ENCODE measurements around the gene OLFML1.

Gene OLFML1

DNA sequence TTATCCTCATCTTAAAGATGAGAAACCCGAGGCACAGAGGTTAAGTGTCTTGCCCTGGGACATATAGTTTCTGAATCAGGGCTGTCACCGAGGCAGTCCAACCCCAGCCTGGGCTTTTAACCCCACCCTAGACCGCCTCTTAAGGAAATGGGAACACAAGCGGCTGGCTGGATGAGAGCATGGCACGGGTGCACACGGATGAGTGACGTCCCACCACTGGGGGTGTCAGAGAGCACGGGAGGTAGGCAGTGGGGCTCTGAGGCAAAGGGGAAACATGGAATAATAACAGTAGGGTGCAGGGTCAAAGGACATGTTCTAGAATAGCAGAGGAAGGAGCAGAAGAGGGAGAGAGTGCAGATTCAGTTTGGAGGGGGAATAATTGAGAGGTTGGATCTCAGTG lies 50.8 kb downstream of the OLFML1 start:
- CTCF ChIA-PET = no interaction called here
- no peak for TF ChIP-seq FOXK2 (IDR thresholded peaks at IDR 0.05)
- TF ChIP-seq, protein P1, sequence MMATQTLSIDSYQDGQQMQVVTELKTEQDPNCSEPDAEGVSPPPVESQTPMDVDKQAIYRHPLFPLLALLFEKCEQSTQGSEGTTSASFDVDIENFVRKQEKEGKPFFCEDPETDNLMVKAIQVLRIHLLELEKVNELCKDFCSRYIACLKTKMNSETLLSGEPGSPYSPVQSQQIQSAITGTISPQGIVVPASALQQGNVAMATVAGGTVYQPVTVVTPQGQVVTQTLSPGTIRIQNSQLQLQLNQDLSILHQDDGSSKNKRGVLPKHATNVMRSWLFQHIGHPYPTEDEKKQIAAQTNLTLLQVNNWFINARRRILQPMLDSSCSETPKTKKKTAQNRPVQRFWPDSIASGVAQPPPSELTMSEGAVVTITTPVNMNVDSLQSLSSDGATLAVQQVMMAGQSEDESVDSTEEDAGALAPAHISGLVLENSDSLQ (IDR thresholded peaks at IDR 0.05) = peak; percentile 74
- peak; percentile 51 for DNase-seq (ENCODE audit: extremely low spot score)
- POLR2A ChIA-PET = no interaction called here

DNA sequence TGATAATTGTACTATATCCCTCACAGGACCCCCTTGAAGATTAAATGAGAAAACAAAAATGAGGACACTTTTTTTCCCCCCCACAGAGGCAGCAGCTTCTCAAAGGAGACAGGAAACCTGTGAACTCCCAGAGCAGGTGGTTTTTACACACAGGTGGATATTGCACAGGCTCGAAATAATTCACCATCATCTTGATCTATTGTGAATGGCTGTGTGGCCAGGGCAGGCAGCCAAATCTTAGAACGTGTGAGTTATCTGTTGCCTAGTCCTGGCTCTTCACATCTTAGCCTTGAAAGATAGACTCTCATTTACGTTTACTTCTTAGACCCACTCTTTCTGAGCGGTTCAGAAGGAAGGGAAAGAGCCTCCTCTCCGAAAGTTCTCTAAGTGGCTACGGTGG lies 52.0 kb downstream of the OLFML1 start:
- ChIA-PET POLR2A (no interaction called here), CTCF (no interaction called here)
- no peak for DNase-seq (ENCODE audit: extremely low spot score)
- TF ChIP-seq LEF1 (IDR thresholded peaks at IDR 0.05; ENCODE audit: borderline replicate concordance) = no peak
- TF ChIP-seq HDGF (IDR thresholded peaks at IDR 0.05; ENCODE audit: borderline replicate concordance) = no peak
- TF ChIP-seq BHLHE40 (IDR thresholded peaks at IDR 0.05; ENCODE audit: borderline replicate concordance) = no peak
- TF ChIP-seq TARDBP (IDR thresholded peaks at IDR 0.05) = no peak
- no peak for TF ChIP-seq ELF4 (IDR thresholded peaks at IDR 0.05)
- no peak for TF ChIP-seq L3MBTL2 (conservative IDR thresholded peaks at IDR 0.05)
- no peak for TF ChIP-seq SUZ12 (IDR thresholded peaks at IDR 0.05)
- no peak for TF ChIP-seq ARNT (IDR thresholded peaks at IDR 0.05)

DNA sequence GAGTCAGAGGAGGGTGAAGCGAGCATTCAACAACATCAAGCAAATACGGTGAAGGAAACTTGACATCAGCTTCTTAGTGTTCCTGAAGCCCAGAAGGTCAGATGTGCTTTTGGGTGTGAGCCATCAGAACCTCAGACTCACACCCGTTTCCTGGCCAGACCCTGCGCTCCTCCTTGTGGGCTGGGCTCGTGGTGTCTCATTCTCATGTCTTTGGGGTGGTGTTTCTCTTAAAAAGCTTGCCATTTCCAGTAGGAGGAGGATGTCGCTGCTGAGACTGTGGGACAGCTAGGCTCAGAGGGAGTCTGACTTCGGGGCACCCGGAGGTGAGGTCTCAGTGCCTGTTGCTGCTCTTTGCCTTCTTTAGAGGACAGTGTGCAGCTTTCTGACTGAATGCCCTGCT lies 52.7 kb downstream of the OLFML1 start:
- POLR2A ChIA-PET = no interaction called here

DNA sequence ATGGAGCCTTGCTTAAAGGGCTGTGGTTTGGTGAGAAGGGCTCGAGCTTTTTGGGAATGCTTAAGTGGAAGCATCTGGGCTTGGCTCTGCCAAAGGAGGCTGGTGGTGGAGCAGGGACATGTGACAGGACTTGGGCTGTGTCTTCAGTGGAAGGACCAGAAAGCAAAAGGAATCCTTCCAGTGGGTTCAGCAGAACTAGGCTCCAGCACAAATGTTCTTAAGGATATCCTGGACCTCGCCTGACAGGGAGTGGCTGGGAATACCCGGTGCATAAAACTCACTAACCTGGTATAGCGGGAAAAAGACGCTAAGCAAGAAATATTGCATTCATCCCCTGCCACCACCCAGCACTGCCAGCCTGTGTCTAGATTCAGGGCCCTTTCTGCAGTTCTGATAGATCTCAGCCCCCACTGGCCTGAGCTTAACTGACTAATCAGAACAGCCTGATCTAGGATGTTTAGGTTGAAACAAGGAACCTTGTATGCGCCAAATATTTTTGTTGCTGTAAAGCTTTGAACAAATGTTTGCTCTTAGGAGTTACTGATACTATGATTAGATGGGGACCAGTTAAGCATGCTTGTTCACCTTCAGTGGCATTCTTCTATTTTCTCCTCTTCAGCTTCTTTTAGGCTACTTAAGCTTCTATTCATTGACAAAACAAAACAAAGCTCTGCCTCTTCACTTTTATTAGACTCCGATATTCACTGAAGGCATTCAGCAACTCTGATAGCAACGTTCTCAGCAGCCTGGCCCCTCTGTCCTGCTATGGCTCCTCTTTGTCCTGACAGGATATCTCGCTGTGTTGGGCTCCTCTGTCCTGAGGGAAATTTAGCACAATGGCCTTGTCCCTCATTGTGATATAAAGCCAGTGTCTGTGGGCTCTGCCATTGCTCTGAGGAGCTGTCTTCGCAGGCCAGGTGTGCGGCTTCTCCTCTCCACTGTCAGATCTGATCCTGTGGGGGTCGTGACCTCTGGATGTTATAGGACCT lies 53.5 kb downstream of the OLFML1 start:
- ChIA-PET POLR2A (no interaction called here), CTCF (interaction anchor here (0.8 kb wide), 2 partner anchors 10 to 11 kb away, joined by 3 to 4 read pairs; no protein-coding TSS in a partner anchor)
- no peak for TF ChIP-seq NFRKB (IDR thresholded peaks at IDR 0.05)
- TF ChIP-seq ARNT (IDR thresholded peaks at IDR 0.05) = no peak
- TF ChIP-seq FOXA1 (IDR thresholded peaks at IDR 0.05) = no peak
- TF ChIP-seq SP1 (IDR thresholded peaks at IDR 0.05) = no peak
- TF ChIP-seq SUZ12 (IDR thresholded peaks at IDR 0.05) = no peak
- TF ChIP-seq ZNF384 (IDR thresholded peaks at IDR 0.05) = no peak
- TF ChIP-seq FOXM1 (IDR thresholded peaks at IDR 0.05; ENCODE audit: borderline replicate concordance) = no peak
- no peak for TF ChIP-seq FOXK2 (IDR thresholded peaks at IDR 0.05)
- no peak for TF ChIP-seq ELF4 (IDR thresholded peaks at IDR 0.05)
- TF ChIP-seq BHLHE40 (IDR thresholded peaks at IDR 0.05; ENCODE audit: borderline replicate concordance) = no peak
- TF ChIP-seq L3MBTL2 (conservative IDR thresholded peaks at IDR 0.05) = no peak
- TF ChIP-seq LEF1 (IDR thresholded peaks at IDR 0.05; ENCODE audit: borderline replicate concordance) = no peak
- TF ChIP-seq TARDBP (IDR thresholded peaks at IDR 0.05) = no peak
- TF ChIP-seq, protein P1 (IDR thresholded peaks at IDR 0.05) = no peak
- no peak for TF ChIP-seq HDGF (IDR thresholded peaks at IDR 0.05; ENCODE audit: borderline replicate concordance)
- TF ChIP-seq CTBP1 (IDR thresholded peaks at IDR 0.05; ENCODE audit: borderline replicate concordance) = no peak
- DNase-seq (ENCODE audit: extremely low spot score) = no peak

More for the DNA sequence above, 52.7 kb downstream of the OLFML1 start:
- CTCF ChIA-PET = interaction anchor here (0.8 kb wide), 1 partner anchor 12 kb away, joined by 4 read pairs; no protein-coding TSS in a partner anchor
- DNase-seq (ENCODE audit: extremely low spot score) = no peak
- TF ChIP-seq SUZ12 (IDR thresholded peaks at IDR 0.05) = no peak
- TF ChIP-seq FOXA1 (IDR thresholded peaks at IDR 0.05) = no peak
- no peak for TF ChIP-seq LEF1 (IDR thresholded peaks at IDR 0.05; ENCODE audit: borderline replicate concordance)
- TF ChIP-seq SP1 (IDR thresholded peaks at IDR 0.05) = no peak
- no peak for TF ChIP-seq ELF4 (IDR thresholded peaks at IDR 0.05)
- TF ChIP-seq BHLHE40 (IDR thresholded peaks at IDR 0.05; ENCODE audit: borderline replicate concordance) = no peak
- no peak for TF ChIP-seq TARDBP (IDR thresholded peaks at IDR 0.05)
- no peak for TF ChIP-seq HDGF (IDR thresholded peaks at IDR 0.05; ENCODE audit: borderline replicate concordance)
- TF ChIP-seq, protein P1 (IDR thresholded peaks at IDR 0.05) = no peak
- no peak for TF ChIP-seq CTBP1 (IDR thresholded peaks at IDR 0.05; ENCODE audit: borderline replicate concordance)
- no peak for TF ChIP-seq NFRKB (IDR thresholded peaks at IDR 0.05)

DNA sequence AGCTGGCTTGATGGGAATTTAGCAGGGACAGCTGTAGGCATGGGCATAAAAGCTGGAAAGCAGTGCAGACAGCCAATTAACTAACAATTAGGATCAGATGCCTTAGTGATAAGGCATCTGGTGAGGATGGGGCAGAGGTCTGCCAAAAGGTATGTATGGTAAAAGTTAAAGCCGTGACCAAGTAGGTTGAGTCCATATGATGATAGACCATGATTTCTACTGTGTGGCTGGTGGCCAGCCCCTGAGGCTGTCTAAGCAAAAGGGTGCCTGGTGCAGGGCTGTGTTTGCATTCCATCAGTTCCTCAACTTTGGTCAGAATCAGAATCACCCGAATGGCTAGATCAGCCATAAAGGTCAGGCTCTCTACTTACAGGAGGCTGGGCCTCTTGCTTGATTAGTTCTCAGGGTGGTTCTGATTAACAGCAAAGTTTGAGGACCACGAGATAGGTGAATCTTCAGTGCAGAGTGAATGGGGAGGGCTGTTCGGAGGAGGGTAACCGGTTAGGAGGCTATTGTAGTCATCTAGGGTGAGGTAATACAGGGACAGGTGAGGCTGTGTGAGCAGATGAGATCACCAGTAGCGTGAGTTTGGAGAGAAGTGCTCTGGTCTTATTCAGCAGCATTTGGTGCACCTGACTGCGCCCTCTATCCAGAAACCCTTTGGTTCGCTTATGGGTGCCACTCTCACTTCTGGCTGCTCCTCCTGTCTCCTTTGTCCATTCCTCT lies 55.7 kb downstream of the OLFML1 start:
- ChIA-PET POLR2A (no interaction called here), CTCF (no interaction called here)
- no peak for DNase-seq (ENCODE audit: extremely low spot score)
- no peak for TF ChIP-seq FOXK2 (IDR thresholded peaks at IDR 0.05)
- no peak for TF ChIP-seq NFRKB (IDR thresholded peaks at IDR 0.05)
- TF ChIP-seq ARNT (IDR thresholded peaks at IDR 0.05) = no peak
- TF ChIP-seq BHLHE40 (IDR thresholded peaks at IDR 0.05; ENCODE audit: borderline replicate concordance) = no peak
- TF ChIP-seq LEF1 (IDR thresholded peaks at IDR 0.05; ENCODE audit: borderline replicate concordance) = no peak
- TF ChIP-seq FOXM1 (IDR thresholded peaks at IDR 0.05; ENCODE audit: borderline replicate concordance) = no peak
- no peak for TF ChIP-seq ZNF384 (IDR thresholded peaks at IDR 0.05)
- TF ChIP-seq HDGF (IDR thresholded peaks at IDR 0.05; ENCODE audit: borderline replicate concordance) = no peak
- no peak for TF ChIP-seq SP1 (IDR thresholded peaks at IDR 0.05)
- TF ChIP-seq TARDBP (IDR thresholded peaks at IDR 0.05) = no peak

DNA sequence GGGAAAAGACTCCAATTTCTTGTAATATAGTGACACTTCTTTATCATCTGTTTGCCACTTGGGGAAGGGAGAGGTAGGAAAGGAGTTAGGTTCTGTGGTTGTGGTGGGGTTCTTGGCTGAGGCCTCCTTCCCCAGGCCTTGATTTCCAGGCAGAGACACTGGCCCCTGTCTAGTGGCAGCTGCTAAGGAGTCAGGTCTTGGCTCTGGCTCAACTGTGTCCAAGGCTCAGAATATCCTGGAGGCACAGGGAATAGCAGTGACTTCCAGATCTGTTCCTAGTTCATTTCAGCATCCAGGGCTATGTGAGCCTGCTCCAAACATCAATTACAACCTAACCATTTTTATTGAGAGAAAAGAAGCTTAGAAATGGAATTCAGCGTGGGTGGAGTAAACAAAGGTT lies 58.0 kb downstream of the OLFML1 start:
- CTCF ChIA-PET = no interaction called here
- no peak for TF ChIP-seq L3MBTL2 (conservative IDR thresholded peaks at IDR 0.05)
- no peak for TF ChIP-seq NFRKB (IDR thresholded peaks at IDR 0.05)
- TF ChIP-seq, protein P1 (IDR thresholded peaks at IDR 0.05) = no peak
- TF ChIP-seq ELF4 (IDR thresholded peaks at IDR 0.05) = no peak
- no peak for TF ChIP-seq FOXM1 (IDR thresholded peaks at IDR 0.05; ENCODE audit: borderline replicate concordance)
- no peak for TF ChIP-seq SP1 (IDR thresholded peaks at IDR 0.05)
- TF ChIP-seq LEF1 (IDR thresholded peaks at IDR 0.05; ENCODE audit: borderline replicate concordance) = no peak
- TF ChIP-seq ARNT (IDR thresholded peaks at IDR 0.05) = no peak
- TF ChIP-seq ZNF384 (IDR thresholded peaks at IDR 0.05) = no peak
- TF ChIP-seq TARDBP (IDR thresholded peaks at IDR 0.05) = no peak
- TF ChIP-seq HDGF (IDR thresholded peaks at IDR 0.05; ENCODE audit: borderline replicate concordance) = no peak
- no peak for TF ChIP-seq SUZ12 (IDR thresholded peaks at IDR 0.05)
- TF ChIP-seq BHLHE40 (IDR thresholded peaks at IDR 0.05; ENCODE audit: borderline replicate concordance) = no peak
- TF ChIP-seq CTBP1 (IDR thresholded peaks at IDR 0.05; ENCODE audit: borderline replicate concordance) = no peak
- no peak for TF ChIP-seq FOXA1 (IDR thresholded peaks at IDR 0.05)
- no peak for DNase-seq (ENCODE audit: extremely low spot score)
- POLR2A ChIA-PET = no interaction called here
